Activated T-helper 1 cell treated with Interleukin-2 at 50 U/mL for 16 hours (primary cell): ENCODE measurements around the gene DAO.

Experiments
- DNase-seq: peaks from one replicate; pipeline ENCODE4 v3.0.0-alpha.2; 2020; ENCODE audit warnings: low read depth

DAO gene

DNA sequence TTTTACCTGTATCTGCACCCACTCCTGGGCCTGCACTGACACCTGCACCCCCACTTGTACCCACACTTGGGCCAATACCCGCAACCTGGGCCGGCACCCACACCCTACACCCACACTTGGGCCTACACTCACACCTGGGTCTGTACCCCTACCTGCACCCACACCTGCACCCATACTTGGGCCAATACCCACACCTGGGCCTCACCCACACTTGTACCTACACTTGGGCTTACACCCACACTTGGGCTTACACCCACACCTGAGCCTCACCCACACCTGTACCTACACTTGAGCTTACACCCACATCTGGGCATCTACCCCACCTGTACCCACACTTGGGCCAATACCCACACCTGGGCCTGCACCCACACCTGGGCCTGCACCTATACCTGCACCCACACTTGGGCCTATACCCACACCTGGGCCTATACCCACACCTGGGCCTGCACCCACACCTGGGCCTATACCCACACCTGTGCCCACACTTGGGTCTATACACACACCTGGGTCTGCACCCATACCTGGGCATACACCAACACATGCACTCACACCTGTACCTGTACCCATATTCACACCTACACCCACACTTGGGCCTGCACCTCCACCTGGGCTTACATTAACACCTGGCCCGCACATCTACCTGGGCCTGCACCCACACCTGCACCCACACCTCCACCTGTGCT lies 39.2 kb downstream of the DAO start:
- DNase-seq: no peak

DNA sequence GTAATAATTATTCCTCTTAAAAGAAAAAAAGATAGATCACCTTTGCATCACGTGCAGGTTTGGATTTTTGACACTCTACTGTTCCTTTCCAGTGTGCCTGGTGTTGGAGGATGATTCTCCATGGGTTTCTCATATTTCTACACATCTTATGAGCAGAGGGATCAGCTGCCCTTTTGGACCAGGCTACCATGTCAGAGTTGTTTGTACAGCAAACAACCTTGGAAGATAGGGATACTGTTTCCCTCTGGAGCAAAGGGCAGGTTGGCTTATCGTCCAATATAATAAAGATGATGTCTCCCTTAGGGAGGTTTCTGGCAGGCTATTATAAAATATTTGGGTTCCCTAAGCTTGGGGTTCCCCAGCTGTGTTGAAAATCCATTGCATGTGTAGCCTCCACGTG lies 42.1 kb downstream of the DAO start:
- no peak for DNase-seq

DNA sequence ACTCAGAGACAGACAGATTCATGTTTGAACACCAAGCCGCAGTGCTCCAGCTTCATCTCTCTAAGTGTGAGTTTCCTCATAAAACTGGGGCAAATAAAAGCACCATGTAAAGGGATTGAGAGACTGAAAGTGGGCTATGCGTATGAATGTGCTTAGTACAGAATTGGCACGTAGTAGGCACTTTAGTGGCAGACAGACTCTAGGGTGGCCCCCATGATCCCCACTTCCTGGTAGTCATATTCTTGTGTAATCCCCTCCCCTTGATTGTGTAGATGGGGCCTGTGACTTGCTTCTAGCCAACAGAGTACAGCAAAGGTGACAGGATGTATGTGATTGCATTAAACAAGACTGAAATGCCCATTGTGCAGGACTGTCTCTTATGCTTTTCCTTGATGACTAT lies 43.0 kb downstream of the DAO start:
- no peak for DNase-seq

DNA sequence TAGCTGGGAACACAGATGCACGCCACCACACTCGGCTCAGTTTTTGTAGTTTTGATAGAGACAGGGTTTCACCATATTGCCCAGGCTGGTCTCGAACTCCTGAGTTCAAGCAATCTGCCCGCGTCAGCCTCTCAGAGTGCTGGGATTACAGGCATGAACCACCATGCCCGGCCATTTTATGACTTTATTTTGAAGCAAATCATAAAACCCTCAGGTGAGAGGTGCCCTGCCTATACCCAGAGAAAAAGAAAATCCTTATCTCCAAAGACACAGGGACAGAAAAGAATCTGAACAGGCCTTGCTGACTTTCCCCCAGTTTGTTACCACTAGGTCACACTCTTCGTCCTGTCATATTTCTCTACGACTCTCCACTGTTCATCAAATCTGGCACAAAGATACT lies 48.8 kb downstream of the DAO start:
- DNase-seq: no peak

DNA sequence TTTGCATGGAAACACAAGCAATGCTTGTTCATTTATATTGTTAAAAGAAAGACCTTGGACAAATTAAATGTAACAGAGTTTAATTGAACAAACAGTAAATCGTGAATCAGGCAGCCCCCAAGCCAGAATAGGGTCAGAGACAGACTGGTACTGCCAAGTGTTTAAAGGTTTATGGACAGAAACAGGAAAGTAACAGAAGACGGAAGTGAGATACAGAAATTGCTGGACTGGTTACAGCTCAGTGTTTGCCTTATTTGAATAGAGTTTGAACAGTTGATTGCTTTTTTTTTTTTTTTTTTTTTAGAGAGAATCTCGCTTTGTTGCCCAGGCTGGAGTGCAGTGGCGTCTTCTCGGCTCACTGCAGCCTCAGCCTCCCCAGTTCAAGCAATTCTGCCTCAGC lies 50.3 kb downstream of the DAO start:
- no peak for DNase-seq

DNA sequence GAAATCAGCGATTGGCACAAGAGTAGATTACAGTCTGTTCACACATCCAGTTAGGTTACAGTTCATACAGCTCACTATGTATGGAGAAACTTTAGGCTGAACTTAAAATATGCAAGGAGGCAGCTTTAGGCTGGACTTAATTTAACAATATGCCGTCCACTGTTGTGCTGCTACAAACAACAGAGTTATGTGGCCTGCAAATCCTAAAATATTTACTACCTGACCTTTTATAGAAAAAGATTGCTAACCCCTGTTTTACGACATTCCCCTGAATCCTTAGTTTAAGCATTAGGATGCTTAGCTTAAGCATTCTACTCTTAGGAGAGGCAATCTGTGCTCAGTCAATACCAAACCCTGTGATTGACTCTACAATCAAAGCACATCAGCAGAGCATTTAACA lies 50.9 kb downstream of the DAO start:
- DNase-seq: no peak

DNA sequence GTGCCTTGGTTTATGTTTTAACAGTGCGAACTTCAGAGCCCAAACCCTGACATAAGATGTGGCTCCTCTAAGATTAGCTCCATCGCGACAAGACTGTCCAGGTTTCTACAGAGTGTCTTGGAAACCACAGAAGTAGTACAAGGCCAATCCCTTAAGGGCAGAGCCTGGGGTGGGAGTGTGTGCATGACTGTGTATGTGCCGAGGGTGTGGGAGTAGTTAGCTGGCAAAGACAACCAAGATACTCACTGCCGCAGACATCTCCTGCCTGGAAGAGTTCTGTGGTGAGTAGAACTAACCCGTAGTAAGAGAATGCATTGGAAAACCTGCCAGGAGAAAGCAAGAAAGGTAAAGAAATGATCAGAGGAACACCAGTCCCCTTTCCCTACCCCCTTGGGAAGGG lies 54.1 kb downstream of the DAO start:
- DNase-seq: no peak

DNA sequence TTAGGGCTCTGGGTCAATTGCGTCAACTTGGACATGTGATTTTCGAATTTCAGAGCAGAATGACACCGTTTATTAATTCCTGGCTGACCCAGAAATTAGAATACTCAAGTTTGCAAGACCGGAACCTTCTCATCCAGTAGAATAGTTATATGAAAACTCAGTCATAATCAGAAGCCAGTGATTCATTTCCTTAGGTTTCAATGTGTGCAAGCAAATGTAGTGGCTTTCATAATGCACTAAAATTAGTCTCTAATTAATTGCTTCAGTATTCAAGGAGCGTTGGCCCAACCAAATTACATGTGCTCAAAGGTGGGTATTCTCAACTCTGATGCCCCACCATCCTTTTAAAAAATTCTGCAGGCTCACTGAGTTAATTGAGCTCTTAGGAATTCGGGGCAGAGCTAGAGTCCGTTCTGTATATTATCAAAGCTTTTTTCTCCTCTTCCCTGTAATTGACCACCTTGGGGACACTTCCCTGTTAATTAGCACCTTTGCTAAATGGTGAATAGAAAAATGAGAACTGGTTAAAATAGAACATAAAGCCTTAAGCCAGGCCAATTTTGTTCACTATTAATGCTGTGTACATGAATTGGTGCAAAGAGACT lies 55.4 kb downstream of the DAO start:
- DNase-seq: no peak

DNA sequence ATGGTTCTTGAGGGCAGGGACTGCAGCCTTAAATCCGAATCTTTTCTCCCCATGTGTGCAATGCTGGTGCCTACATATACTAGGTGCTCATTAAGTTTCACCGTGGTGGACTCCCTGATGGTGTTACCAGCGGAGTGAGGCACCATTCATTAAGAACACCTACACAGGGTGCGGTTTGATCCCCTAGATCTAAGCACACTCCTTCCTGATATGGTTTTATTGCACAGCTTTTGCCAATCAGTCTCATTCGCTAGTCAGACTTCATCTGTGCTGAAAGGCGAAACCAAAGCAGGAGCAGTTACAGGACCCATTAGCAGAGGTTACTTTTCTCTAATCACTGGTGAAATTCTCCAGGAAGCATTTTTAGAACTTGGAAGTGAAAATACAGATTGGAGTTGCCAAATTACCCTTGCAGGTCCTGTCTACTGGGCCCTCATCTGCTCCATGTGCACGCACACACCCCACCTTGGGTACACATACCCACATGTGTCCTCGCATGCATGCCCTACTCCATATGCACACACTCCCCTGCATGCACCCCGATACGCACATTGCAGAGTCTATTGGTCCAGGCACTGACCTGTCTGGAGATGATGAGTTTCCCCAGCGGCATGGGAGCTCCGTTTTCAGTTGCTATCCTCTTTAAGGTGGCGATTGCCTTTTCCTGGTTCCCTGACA lies 58.5 kb downstream of the DAO start:
- no peak for DNase-seq

DNA sequence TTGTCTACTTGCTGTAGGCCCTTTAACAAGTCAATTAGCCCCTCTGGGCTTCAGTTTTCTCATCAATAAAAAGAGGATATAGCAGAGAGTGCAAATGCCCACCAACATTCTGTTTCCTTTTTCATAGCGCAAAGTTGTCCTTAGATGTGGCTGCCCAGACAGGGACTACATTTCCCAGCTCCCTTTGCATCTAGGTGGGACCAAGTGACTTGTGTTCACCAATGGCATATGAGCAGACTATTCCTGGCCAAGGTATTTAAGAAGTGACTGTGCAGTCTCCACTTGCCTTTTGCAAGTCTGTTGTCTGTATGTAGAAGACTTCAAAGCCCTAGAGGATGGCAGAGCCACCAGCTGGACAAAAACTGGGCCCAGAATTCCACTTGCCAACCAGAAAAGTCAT lies 59.7 kb downstream of the DAO start:
- no peak for DNase-seq

DNA sequence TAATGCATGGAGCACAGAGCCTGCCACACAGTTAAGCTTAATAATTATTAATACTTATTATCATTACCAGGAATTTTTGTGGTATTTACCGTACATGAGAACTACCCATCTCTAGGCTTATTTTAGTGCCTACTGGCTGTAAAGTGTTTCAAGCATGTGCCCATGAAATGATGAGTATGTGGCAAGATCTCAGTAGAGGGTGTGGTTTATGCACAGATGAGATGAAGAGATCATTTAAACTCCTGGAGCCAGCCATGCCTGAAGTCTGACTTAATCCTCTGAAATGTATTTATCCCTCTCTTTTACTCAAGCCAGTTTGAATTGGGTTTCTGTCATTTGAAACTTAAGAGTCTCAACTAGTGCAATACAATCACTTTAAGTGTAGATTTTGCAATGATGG lies 60.2 kb downstream of the DAO start:
- no peak for DNase-seq

DNA sequence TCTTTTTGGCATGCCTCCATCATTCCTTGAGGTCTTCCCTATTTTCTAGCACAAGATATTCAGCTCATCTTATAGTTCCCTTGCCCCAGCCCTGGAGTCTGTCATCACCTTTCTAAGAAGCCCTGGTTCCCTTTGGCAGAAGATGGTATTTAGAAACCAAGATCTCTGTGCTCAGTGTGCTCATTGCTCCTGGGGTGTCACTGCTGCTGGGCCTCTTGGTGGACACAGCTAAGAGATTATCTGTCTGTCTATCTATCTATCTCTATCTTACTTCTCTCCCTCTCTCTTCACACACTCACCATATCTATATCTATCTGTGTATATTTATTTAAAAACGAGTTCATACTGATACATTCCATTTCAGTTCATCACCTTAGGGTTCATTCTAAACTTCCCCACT lies 67.2 kb downstream of the DAO start:
- no peak for DNase-seq

DNA sequence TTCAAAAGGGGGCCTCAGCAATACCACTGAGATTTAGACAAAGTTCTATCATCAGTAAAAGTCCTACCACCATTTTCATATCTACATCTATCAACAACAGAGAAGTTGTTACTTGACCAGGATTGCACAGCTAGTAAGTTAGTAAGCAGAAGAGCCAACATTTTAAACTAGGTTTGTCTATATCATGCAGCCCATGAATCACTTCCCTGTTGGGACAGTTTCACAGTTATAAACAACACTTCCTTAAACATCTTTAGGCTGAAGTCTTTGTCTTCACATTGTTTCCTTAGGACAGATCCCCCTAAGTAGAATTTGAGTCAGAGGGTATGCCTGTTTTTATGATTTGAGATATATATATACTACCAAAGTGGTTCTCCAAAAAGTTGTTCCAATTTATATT lies 68.5 kb downstream of the DAO start:
- DNase-seq: no peak

DNA sequence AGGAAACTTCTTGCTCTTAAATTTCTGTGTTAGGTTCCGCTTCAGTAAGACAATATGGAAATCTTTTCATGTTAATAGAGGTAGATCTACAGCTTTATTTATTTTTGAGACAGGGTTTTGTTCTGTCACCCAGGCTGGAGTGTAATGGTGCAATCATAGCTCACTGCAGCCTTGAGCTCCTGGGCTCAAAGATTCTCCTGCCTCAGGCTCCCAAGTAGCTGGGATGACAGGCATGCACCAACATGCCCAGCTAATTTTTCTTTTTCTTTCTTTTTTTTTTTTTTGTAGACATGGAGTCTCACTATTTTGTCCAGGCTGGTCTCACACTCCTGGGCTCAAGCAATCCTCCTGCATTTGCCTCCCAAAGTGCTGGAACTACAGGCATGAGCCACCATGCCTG lies 70.1 kb downstream of the DAO start:
- no peak for DNase-seq
